Lower lobe of right lung (tissue), 2 donors: ENCODE results near the gene KCNG4. TPM values are rescaled to one million over a fixed set of nuclear protein-coding genes. Genes with fewer than 3 reads are reported as not detected.

Experiments used
- ATAC-seq, 2 donors: fragments of 200-7000 bp; cut with Tn5 transposase; one replicate each; pipeline ENCODE4 v1.9.1; 2020 to 2022; ENCODE audit warnings: mild to moderate bottlenecking in 2 of 2, moderate library complexity in 2 of 2
- DNase-seq: peaks from one replicate; pipeline ENCODE4 v3.0.0-alpha.2; 2020
- H3K27ac ChIP-seq: fragments of 200-600 bp; one replicate; pipeline ENCODE4 v1.8.0; 2022
- H3K27me3 ChIP-seq: fragments of 200-600 bp; one replicate; pipeline ENCODE4 v1.8.0; 2022; ENCODE audit warnings: low read depth
- H3K36me3 ChIP-seq: fragments of 200-600 bp; one replicate; pipeline ENCODE4 v1.8.0; 2022; ENCODE audit warnings: mild to moderate bottlenecking
- H3K4me1 ChIP-seq: fragments of 200-600 bp; one replicate; pipeline ENCODE4 v1.8.0; 2022
- H3K4me3 ChIP-seq: fragments of 200-600 bp; one replicate; pipeline ENCODE4 v1.8.0; 2022; ENCODE audit warnings: mild to moderate bottlenecking
- H3K9me3 ChIP-seq: fragments of 200-600 bp; one replicate; pipeline ENCODE4 v1.8.0; 2022
- intact Hi-C: fragments of 100-400 bp; cut with DNase I; formaldehyde crosslinking; loops from one replicate; pipeline ENCODE4 v1.11.0; 2022
- total RNA-seq: library from RNA; stranded (reverse); fragmentation: NEBNext Ultra II Directional; extraction: Animal tissue kit (Norgen Biotek cat#: 25700); gene quantifications from one replicate; pipeline ENCODE4 v1.2.1, GENCODE V29; 2021
- TF ChIP-seq, protein P1 (sequence below): fragments of 200-600 bp; IDR thresholded peaks from one replicate; pipeline ENCODE4 v1.8.0; 2022; ENCODE audit warnings: antibody characterized with exemption, mild to moderate bottlenecking
- donor health status: DM: no; HTN: yes; CAD: no; lungs with severe emphysema.

Gene KCNG4
- total RNA-seq, 1 donor from 2014 or later: not detected

DNA sequence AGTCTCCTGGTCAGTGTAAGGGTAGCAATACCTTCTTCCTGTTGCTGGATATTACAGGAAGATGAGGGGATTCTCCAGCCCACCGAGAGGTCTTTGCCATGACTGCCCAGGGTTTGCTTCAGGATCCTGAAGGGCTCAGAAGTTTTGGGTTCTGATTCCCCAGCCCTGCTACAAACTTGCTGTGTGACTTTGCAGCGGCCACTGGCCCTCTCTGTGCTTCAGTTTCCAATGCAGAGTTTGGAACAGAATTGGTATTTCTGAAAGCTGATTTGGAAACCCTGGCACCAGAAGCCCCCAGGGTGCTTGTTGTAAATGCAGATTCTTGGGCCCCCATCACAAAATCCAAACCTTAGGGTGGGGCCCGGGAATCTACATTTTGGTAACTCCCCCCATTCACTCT, 14.7 kb downstream of the KCNG4 start:
- ATAC-seq (no peak), DNase-seq (no peak)
- Histone ChIP-seq H3K27me3 (no peaks in the 10 kb centered on the region), H3K4me1 (peaks cover 6% of the 10 kb centered on the region), H3K4me3 (no peak overlapping the region), H3K27ac (no peak overlapping the region), H3K36me3 (no peaks in the 10 kb centered on the region), H3K9me3 (no peaks in the 10 kb centered on the region)
- intact Hi-C loops: no loop called here
- TF ChIP-seq, protein P1, sequence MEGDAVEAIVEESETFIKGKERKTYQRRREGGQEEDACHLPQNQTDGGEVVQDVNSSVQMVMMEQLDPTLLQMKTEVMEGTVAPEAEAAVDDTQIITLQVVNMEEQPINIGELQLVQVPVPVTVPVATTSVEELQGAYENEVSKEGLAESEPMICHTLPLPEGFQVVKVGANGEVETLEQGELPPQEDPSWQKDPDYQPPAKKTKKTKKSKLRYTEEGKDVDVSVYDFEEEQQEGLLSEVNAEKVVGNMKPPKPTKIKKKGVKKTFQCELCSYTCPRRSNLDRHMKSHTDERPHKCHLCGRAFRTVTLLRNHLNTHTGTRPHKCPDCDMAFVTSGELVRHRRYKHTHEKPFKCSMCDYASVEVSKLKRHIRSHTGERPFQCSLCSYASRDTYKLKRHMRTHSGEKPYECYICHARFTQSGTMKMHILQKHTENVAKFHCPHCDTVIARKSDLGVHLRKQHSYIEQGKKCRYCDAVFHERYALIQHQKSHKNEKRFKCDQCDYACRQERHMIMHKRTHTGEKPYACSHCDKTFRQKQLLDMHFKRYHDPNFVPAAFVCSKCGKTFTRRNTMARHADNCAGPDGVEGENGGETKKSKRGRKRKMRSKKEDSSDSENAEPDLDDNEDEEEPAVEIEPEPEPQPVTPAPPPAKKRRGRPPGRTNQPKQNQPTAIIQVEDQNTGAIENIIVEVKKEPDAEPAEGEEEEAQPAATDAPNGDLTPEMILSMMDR: no peak

DNA sequence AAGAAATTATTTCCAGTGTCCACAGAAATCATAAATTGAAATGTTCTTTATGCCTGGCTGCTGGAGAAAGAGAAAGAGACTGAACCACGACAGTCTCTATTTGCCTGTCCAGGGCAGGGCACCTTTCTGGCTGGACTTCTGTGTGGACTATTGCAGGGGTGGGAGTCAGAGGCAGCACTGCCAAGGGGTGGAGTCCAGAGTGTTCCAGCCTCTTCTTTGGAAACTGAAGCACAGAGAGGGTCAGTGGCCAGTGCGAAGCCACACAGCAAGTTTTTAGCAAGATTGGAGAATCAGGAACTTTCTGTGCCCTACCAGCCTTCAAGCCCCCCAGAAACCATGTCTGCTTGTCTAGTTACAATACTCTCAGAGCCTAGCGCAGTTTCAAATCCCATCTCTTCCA, 15.3 kb downstream of the KCNG4 start:
- Histone ChIP-seq H3K27ac (no peak overlapping the region), H3K4me3 (no peak overlapping the region), H3K9me3 (no peaks in the 10 kb centered on the region), H3K27me3 (no peaks in the 10 kb centered on the region), H3K4me1 (peaks cover 6% of the 10 kb centered on the region), H3K36me3 (no peaks in the 10 kb centered on the region)
- TF ChIP-seq, protein P1: no peak
- ATAC-seq: no peak
- intact Hi-C loops: no loop called here
- DNase-seq: no peak

DNA sequence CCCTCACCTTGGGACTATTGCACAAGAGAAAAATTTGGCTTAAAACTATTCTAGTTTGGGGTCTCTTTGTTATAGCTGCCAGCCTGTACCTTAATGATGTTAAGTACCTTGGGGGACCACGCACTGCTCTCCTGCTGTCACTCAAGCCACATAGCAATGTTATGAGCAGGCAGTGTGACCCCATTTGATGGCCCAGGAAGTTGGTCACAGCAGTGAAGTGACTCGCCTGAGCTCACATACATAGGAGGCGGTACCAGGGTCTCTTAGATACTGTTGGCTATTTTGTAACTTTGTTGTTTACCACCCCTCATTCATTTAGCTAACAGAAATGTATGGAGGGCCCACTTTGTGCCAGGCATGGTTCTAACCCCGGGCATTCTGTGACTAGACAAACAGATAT, 16.4 kb downstream of the KCNG4 start:
- Histone ChIP-seq H3K27ac (no peak overlapping the region), H3K27me3 (no peaks in the 10 kb centered on the region), H3K4me1 (peaks cover 6% of the 10 kb centered on the region), H3K4me3 (no peak overlapping the region), H3K36me3 (no peaks in the 10 kb centered on the region), H3K9me3 (no peaks in the 10 kb centered on the region)
- TF ChIP-seq, protein P1: no peak
- DNase-seq (no peak), ATAC-seq (no peak)
- intact Hi-C loops: no loop called here

DNA sequence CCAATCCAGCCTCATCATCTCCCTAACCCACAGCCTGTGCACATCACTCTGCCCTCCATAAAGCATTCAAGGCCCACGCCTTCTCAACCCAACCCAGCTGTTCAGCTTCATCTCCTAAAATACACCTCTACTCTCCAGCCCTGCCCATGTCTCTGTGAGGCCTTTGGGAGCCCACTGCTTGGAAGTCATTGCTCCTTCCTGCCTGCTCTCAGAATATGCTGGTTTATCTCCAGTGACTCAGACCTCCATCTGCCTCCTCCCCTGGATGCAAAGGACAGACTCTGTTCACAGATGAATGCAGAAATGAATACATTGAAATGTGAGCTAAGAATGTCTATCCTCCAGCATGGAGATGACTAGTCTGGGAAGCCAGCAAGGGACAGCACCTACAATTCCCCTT, 19.0 kb downstream of the KCNG4 start:
- Histone ChIP-seq H3K27ac (no peak overlapping the region), H3K36me3 (no peaks in the 10 kb centered on the region), H3K4me1 (no peaks in the 10 kb centered on the region), H3K27me3 (no peaks in the 10 kb centered on the region), H3K4me3 (no peak overlapping the region), H3K9me3 (no peaks in the 10 kb centered on the region)
- ATAC-seq: no peak
- TF ChIP-seq, protein P1: no peak
- DNase-seq: no peak
- intact Hi-C loops: no loop called here

DNA sequence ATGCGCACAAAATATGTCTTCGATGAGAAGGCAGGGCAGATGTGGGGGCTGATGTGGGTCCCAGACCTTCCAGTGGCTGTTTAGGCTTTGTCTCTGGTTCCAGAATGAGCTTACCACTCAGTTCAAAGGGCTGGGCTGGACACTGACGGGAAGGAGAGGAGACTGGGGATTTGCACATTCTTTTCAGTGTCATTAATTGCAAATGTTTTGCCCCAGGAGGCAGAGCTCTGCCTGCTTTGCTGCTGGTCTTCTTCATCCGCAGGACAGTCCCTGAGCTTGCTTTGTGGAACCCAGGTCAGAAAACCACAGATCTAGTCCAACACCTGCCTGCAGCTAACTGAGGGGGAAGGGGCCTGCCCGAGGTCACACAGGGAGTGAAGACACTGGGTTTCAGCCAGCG, 20.9 kb downstream of the KCNG4 start:
- no peaks in the 10 kb centered on the region for H3K4me1 ChIP-seq

More for the DNA sequence above, 20.9 kb downstream of the KCNG4 start:
- no peak for DNase-seq
- TF ChIP-seq, protein P1: no peak
- no peaks in the 10 kb centered on the region for H3K27me3 ChIP-seq
- no peak overlapping the region for H3K4me3 ChIP-seq
- no peaks in the 10 kb centered on the region for H3K36me3 ChIP-seq
- H3K27ac ChIP-seq: no peak overlapping the region
- intact Hi-C loops: no loop called here
- H3K9me3 ChIP-seq: no peaks in the 10 kb centered on the region
- ATAC-seq: no peak
